IMR-90 (cell line): ENCODE measurements around the gene INO80D. TPM values are rescaled to one million over a fixed set of nuclear protein-coding genes. Genes with fewer than 3 reads are reported as not detected.

Experiments
- ATAC-seq: fragments of 200-7000 bp; cut with Tn5 transposase; 2 replicates; pipeline ENCODE4 v1.9.1; 2020; ENCODE audit warnings: low read depth, mild to moderate bottlenecking, moderate library complexity
- BruUV-seq: library from RNA; stranded (reverse); fragments of 400-500 nt; replicated peaks from 2 replicates; lab custom pipeline; 2021; lab: Mats Ljungman, UMichigan
- CTCF ChIA-PET: fragments of 300-600 bp; formaldehyde crosslinking; extraction: SDS; loops from one replicate; lab custom pipeline; 2021; ENCODE audit warnings: antibody characterized with exemption; lab: Yijun Ruan, JAX
- POLR2A ChIA-PET: fragments of 300-600 bp; sonication (Branson Sonifier 250); formaldehyde crosslinking; loops from one replicate; lab custom pipeline; 2022; ENCODE audit warnings: antibody characterized with exemption; ENCODE audit not compliant: unreplicated experiment; lab: Charles Lee
- DNase-seq: peaks from one replicate; pipeline ENCODE4 v3.0.0; 2013
- H2AFZ ChIP-seq: replicated peaks from 2 replicates; pipeline ENCODE3; 2013; ENCODE audit warnings: low read length, mild to moderate bottlenecking; ENCODE audit not compliant: poor library complexity
- H2AK5ac ChIP-seq: 2 replicates; pipeline ENCODE4 v1.6.1; 2013; ENCODE audit warnings: low read depth, low read length, inconsistent platforms
- H2AK9ac ChIP-seq: replicated peaks from 2 replicates; pipeline ENCODE3; 2013; ENCODE audit warnings: mild to moderate bottlenecking, low read depth, low read length, moderate library complexity; ENCODE audit not compliant: poor library complexity
- H2BK120ac ChIP-seq: 2 replicates; pipeline ENCODE4 v1.6.1; 2013; ENCODE audit warnings: low read depth, low read length, inconsistent platforms
- H2BK15ac ChIP-seq: 3 replicates; pipeline ENCODE4 v1.6.1; 2013; ENCODE audit warnings: low read depth, low read length, inconsistent platforms
- H2BK20ac ChIP-seq: 2 replicates; pipeline ENCODE4 v1.6.1; 2013; ENCODE audit warnings: low read depth, mild to moderate bottlenecking, inconsistent platforms, low read length, moderate library complexity
- H2BK5ac ChIP-seq: 2 replicates; pipeline ENCODE4 v1.6.1; 2013; ENCODE audit warnings: mild to moderate bottlenecking, low read depth, low read length, inconsistent platforms; ENCODE audit not compliant: poor library complexity, severe bottlenecking
- H3K14ac ChIP-seq: replicated peaks from 2 replicates; pipeline ENCODE4 v1.6.1; 2013; ENCODE audit warnings: low read depth, low read length, inconsistent platforms
- H3K18ac ChIP-seq: 2 replicates; pipeline ENCODE4 v1.6.1; 2013; ENCODE audit warnings: low read depth, low read length, control low read depth
- H3K23ac ChIP-seq: 2 replicates; pipeline ENCODE4 v1.6.1; 2013; ENCODE audit warnings: low read depth, low read length, inconsistent platforms
- H3K27ac ChIP-seq: 2 replicates; pipeline ENCODE4 v1.5.1; 2013; ENCODE audit warnings: mild to moderate bottlenecking, control low read depth, low read length; ENCODE audit not compliant: insufficient read depth
- H3K27me3 ChIP-seq: 2 replicates; pipeline ENCODE4 v1.6.1; 2013; ENCODE audit warnings: low read length; ENCODE audit not compliant: control insufficient read depth, insufficient read depth
- H3K36me3 ChIP-seq: 2 replicates; pipeline ENCODE4 v1.6.1; 2013; ENCODE audit warnings: low read length, mixed read lengths; ENCODE audit not compliant: control insufficient read depth, insufficient read depth
- H3K4ac ChIP-seq: 2 replicates; pipeline ENCODE4 v1.6.1; 2013; ENCODE audit warnings: low read depth, low read length, inconsistent platforms
- H3K4me1 ChIP-seq: 2 replicates; pipeline ENCODE4 v1.6.1; 2013; ENCODE audit warnings: low read length, mixed read lengths; ENCODE audit not compliant: control insufficient read depth, insufficient read depth
- H3K4me2 ChIP-seq: 2 replicates; pipeline ENCODE4 v1.6.1; 2013; ENCODE audit warnings: low read depth, mild to moderate bottlenecking, control low read depth, low read length, moderate library complexity
- H3K4me3 ChIP-seq: 2 replicates; pipeline ENCODE4 v1.5.1; 2013; ENCODE audit warnings: low read depth, mild to moderate bottlenecking, control low read depth, low read length, moderate library complexity; ENCODE audit not compliant: insufficient read depth
- H3K56ac ChIP-seq: 2 replicates; pipeline ENCODE4 v1.6.1; 2013; ENCODE audit warnings: low read length, inconsistent platforms; ENCODE audit not compliant: insufficient read depth; ENCODE audit errors: extremely low read depth
- H3K79me1 ChIP-seq, 2 experiments: 2 replicates each; pipeline ENCODE4 v1.6.1; 2013; ENCODE audit warnings: low read length in 2 of 2, inconsistent platforms in 1 of 2, low read depth in 1 of 2
- H3K9ac ChIP-seq: 2 replicates; pipeline ENCODE4 v1.6.1; 2013; ENCODE audit warnings: low read depth, low read length, control low read depth
- H3K9me1 ChIP-seq: 2 replicates; pipeline ENCODE4 v1.6.1; 2013; ENCODE audit warnings: low read length, inconsistent platforms; ENCODE audit not compliant: insufficient read depth
- H3K9me3 ChIP-seq: 2 replicates; pipeline ENCODE4 v1.6.1; 2013; ENCODE audit warnings: low read length; ENCODE audit not compliant: control insufficient read depth, insufficient read depth
- H4K20me1 ChIP-seq: 2 replicates; pipeline ENCODE4 v1.6.1; 2013; ENCODE audit warnings: low read length, inconsistent platforms; ENCODE audit not compliant: insufficient read depth
- H4K5ac ChIP-seq: 2 replicates; pipeline ENCODE4 v1.6.1; 2013; ENCODE audit warnings: mild to moderate bottlenecking, low read depth, low read length, control low read depth
- H4K8ac ChIP-seq, 2 experiments: 2 replicates each; pipeline ENCODE4 v1.6.1; 2013; ENCODE audit warnings: low read depth in 2 of 2, low read length in 2 of 2, control low read depth in 1 of 2, inconsistent platforms in 1 of 2
- H4K91ac ChIP-seq: 2 replicates; pipeline ENCODE4 v1.6.1; 2013; ENCODE audit warnings: low read depth, low read length, inconsistent platforms; ENCODE audit not compliant: insufficient read depth
- MAZ ChIP-seq: IDR thresholded peaks from 2 replicates; pipeline ENCODE4 v1.6.1; 2012; ENCODE audit warnings: low read depth, mild to moderate bottlenecking, low read length, improper control_type of control experiment, moderate library complexity, borderline replicate concordance
- WGBS, 2 experiments: methylation state at CpG; one replicate each; pipeline versions ENCODE4 v1.1.5 to v1.1.7; 2013; ENCODE audit warnings: missing lambda C conversion rate in 2 of 2; ENCODE audit not compliant: insufficient read length in 1 of 2; ENCODE audit errors: extremely low coverage in 2 of 2; 5-methylcytosine and 5-hydroxymethylcytosine counted together
- dilution Hi-C: fragments of 300-500 bp; cut with HindIII; formaldehyde crosslinking; loops from one replicate; pipeline ENCODE4 v1.14.3; 2018; ENCODE audit warnings: low sequenced_read_pairs; ENCODE audit not compliant: unreplicated experiment
- in situ Hi-C: fragments of 300-500 bp; cut with MboI; formaldehyde crosslinking; loops from 3 replicates; pipeline ENCODE4 v1.14.3; 2019; ENCODE audit warnings: low sequenced_read_pairs, inconsistent platforms, mixed read lengths
- intact Hi-C: fragments of 100-400 bp; cut with micrococcal nuclease; formaldehyde crosslinking; loops from 2 replicates; pipeline ENCODE4 v1.10.0; 2022
- polyA plus RNA-seq, 3 experiments: library from polyadenylated mRNA; depleted of rRNA; stranded (reverse); fragments of >200 nt; gene quantifications; 2 replicates each; pipeline ENCODE4 v1.2.3, GENCODE V29; 2012; ENCODE audit warnings: low replicate concordance in 1 of 3
- total RNA-seq: library from RNA; depleted of rRNA; stranded (reverse); fragments of >200 nt; gene quantifications from 2 replicates; pipeline ENCODE4 v1.2.3, GENCODE V29; 2012

INO80D gene
- total and polyA plus RNA-seq, 2 of the 4 experiments (the other 2 are of a cell fraction): 0.79 to 4.5 TPM

DNA sequence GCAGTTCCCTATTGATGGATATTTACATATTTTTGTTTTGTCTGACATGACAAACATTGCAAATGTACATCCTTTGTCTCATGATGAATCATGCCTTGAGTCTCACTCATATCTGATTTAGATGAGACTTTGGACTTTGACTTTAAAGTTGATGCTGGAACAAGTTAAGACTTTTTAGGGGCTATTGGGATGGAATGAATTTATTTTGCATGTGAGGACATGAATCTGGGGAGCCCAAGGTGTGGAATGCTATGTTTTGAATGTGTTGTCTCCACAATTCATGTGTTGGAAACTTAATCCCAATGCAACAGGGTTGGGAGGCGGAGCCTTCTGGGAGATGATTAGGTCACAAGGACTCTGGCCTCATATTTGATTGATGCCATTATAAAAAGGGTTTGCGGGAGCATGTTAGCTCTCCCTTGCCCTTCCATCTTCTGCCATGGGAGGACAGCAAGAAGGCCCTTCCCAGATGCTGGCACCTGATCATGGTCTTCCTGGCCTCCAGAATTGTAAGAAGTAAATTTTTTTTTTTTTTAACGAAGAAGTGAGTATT is 29.1 kb upstream of the INO80D start:
- ATAC-seq: no peak
- no CpG with 5 or more reads among the region's 3 CpGs for WGBS, 2 experiments
- Histone ChIP-seq H3K18ac (no peak overlapping the region), H4K20me1 (no peaks in the 10 kb centered on the region), H3K4me3 (no peak overlapping the region), H3K23ac (no peak overlapping the region), H4K5ac (no peak overlapping the region), H2AFZ (no peak overlapping the region), H3K14ac (no peak overlapping the region), H3K4me1 (peaks cover 2% of the 10 kb centered on the region), H3K9me1 (no peaks in the 10 kb centered on the region), H2BK5ac (no peak overlapping the region), H3K9me3 (no peaks in the 10 kb centered on the region), H3K36me3 (peaks cover 10% of the 10 kb centered on the region), H2AK5ac (no peak overlapping the region), H2BK20ac (no peak overlapping the region), H2BK120ac (no peak overlapping the region), H2BK15ac (no peak overlapping the region), H3K27ac (no peak overlapping the region), H3K56ac (no peak overlapping the region), H3K4ac (no peak overlapping the region), H2AK9ac (no peak overlapping the region), H3K4me2 (no peak overlapping the region), H4K8ac (no peak overlapping the region), H3K79me1 (peaks cover 0 to 3% of the 10 kb centered on the region in 2 experiments; a peak in 1 of 4 replicates), H4K91ac (no peak overlapping the region), H3K9ac (no peak overlapping the region), H3K27me3 (no peaks in the 10 kb centered on the region)
- no peak for DNase-seq
- no TSS peak for BruUV-seq
- dilution Hi-C loops: no loop called here
- intact Hi-C loops: no loop called here
- POLR2A ChIA-PET: no interaction called here
- no peak for TF ChIP-seq MAZ
- CTCF ChIA-PET: no interaction called here
- in situ Hi-C loops: no loop called here
